MM.1S (cell line): ENCODE data around the gene DISP2.

Experiments
- DNase-seq: peaks from one replicate; pipeline ENCODE4 v3.0.0-alpha.2; 2015
- H2AFZ ChIP-seq: fragments of 300-600 bp; sonication (generic); 2 replicates; pipeline ENCODE4 v1.6.0; 2016; ENCODE audit warnings: antibody characterized with exemption, low read length
- H3F3A ChIP-seq: fragments of 300-600 bp; sonication (generic); 2 replicates; pipeline ENCODE4 v1.6.1; 2016; ENCODE audit warnings: mild to moderate bottlenecking, antibody characterized with exemption, low read length, moderate library complexity, mixed read lengths; ENCODE audit not compliant: insufficient read depth
- H3K27ac ChIP-seq: fragments of 300-600 bp; sonication (generic); 2 replicates; pipeline ENCODE4 v1.5.1; 2016; ENCODE audit warnings: mild to moderate bottlenecking, low read length
- H3K27me3 ChIP-seq: fragments of 300-600 bp; sonication (generic); replicated peaks from 2 replicates; pipeline ENCODE4 v1.6.0; 2016; ENCODE audit warnings: low read length; ENCODE audit not compliant: insufficient read depth
- H3K36me3 ChIP-seq: fragments of 300-600 bp; sonication (generic); replicated peaks from 2 replicates; pipeline ENCODE4 v1.6.1; 2016; ENCODE audit warnings: mild to moderate bottlenecking, low read length, mixed read lengths; ENCODE audit not compliant: insufficient read depth
- H3K4me1 ChIP-seq: fragments of 300-600 bp; sonication (generic); 2 replicates; pipeline ENCODE4 v1.6.1; 2016; ENCODE audit warnings: low read length, mixed read lengths
- H3K4me2 ChIP-seq: fragments of 300-600 bp; sonication (generic); 2 replicates; pipeline ENCODE4 v1.6.0; 2016; ENCODE audit warnings: low read depth, low read length
- H3K4me3 ChIP-seq: fragments of 300-600 bp; sonication (generic); 2 replicates; pipeline ENCODE4 v1.5.1; 2016; ENCODE audit warnings: low read length, mixed read lengths
- H3K79me2 ChIP-seq: fragments of 300-600 bp; sonication (generic); 2 replicates; pipeline ENCODE4 v1.6.1; 2016; ENCODE audit warnings: mixed run types, low read length, mixed read lengths
- H3K9ac ChIP-seq: fragments of 300-600 bp; sonication (generic); 2 replicates; pipeline ENCODE4 v1.6.1; 2016; ENCODE audit warnings: low read length, mixed read lengths
- H3K9me2 ChIP-seq: fragments of 300-600 bp; sonication (generic); replicated peaks from 2 replicates; pipeline ENCODE4 v1.6.1; 2016; ENCODE audit warnings: mild to moderate bottlenecking, low read length, mixed read lengths; ENCODE audit not compliant: insufficient read depth
- H3K9me3 ChIP-seq: fragments of 300-600 bp; sonication (generic); replicated peaks from 2 replicates; pipeline ENCODE4 v1.6.1; 2016; ENCODE audit warnings: mild to moderate bottlenecking, low read length, mixed read lengths; ENCODE audit not compliant: insufficient read depth
- H4K20me1 ChIP-seq: fragments of 300-600 bp; sonication (generic); 2 replicates; pipeline ENCODE4 v1.6.1; 2016; ENCODE audit warnings: mild to moderate bottlenecking, low read length, moderate library complexity, mixed read lengths; ENCODE audit not compliant: insufficient read depth
- EZH2 ChIP-seq: fragments of 300-600 bp; sonication (generic); optimal IDR thresholded peaks from 2 replicates; pipeline ENCODE3; 2017; ENCODE audit warnings: low read depth, mild to moderate bottlenecking, antibody characterized with exemption, low read length, mixed read lengths
- EZH2phosphoT487 ChIP-seq: fragments of 300-600 bp; sonication (generic); IDR thresholded peaks from 2 replicates; pipeline ENCODE4 v1.6.1; 2018; ENCODE audit warnings: antibody characterized with exemption, low read length
- TF ChIP-seq, protein P1 (sequence below): fragments of 300-600 bp; sonication (generic); IDR thresholded peaks from 2 replicates; pipeline ENCODE4 v1.5.1; 2016; ENCODE audit warnings: antibody characterized with exemption, low read length, mixed read lengths

DISP2 gene

DNA sequence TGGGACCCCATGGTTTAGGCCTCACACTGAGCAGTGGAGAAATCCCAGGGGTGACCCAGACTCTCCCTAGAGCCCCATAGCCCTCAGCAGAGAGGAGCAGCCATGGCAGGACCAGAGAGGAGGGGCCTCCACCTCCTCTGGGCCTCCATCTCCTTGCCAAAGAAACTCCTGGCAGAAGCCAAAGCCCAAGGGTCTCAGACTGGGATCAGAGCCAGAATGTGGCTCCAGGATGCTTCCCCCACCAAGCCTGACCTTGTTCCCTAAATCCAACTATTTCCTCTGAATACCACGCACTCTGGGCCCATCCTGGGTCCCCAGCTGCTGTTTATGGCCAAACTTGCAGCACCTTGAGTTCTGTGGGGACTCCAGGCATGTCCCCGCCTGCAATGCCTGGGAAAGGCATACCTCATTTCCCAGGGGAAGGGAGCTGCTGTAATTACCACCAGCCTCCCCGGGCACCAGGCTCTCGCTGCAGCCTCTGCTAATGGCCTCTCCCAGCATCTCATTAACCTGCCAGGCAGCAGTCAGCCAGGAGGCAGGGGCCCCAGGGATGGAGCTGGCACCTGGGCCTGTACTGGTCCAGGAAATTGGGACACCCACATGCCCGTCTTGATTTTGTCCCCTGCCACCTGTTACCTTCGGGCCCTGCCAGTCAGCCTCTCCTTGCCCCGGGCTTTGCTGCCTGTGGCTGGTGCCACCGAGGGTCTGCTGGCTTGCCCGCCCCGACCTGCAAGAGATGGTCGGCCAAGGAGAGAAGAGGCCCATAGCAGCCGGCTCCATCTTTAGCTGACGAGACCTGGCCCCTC is 21.9 kb upstream of the DISP2 start:
- DNase-seq: no peak
- Histone ChIP-seq H3F3A (no peaks in the 10 kb centered on the region), H3K27me3 (no peaks in the 10 kb centered on the region), H3K9ac (no peak overlapping the region), H3K27ac (no peak overlapping the region), H3K9me2 (no peaks in the 10 kb centered on the region), H3K4me3 (peak overlapping the region; percentile 26; the same call in 1 of the 2 replicates), H3K4me1 (peaks cover 12% of the 10 kb centered on the region; the same call in 1 of the 2 replicates), H3K79me2 (no peaks in the 10 kb centered on the region), H3K36me3 (no peaks in the 10 kb centered on the region), H4K20me1 (no peaks in the 10 kb centered on the region), H3K9me3 (no peaks in the 10 kb centered on the region), H3K4me2 (peak overlapping the region; percentile 48; the same call in 1 of the 2 replicates), H2AFZ (peak overlapping the region; percentile 71)
- no peak for TF ChIP-seq EZH2
- TF ChIP-seq, protein P1, sequence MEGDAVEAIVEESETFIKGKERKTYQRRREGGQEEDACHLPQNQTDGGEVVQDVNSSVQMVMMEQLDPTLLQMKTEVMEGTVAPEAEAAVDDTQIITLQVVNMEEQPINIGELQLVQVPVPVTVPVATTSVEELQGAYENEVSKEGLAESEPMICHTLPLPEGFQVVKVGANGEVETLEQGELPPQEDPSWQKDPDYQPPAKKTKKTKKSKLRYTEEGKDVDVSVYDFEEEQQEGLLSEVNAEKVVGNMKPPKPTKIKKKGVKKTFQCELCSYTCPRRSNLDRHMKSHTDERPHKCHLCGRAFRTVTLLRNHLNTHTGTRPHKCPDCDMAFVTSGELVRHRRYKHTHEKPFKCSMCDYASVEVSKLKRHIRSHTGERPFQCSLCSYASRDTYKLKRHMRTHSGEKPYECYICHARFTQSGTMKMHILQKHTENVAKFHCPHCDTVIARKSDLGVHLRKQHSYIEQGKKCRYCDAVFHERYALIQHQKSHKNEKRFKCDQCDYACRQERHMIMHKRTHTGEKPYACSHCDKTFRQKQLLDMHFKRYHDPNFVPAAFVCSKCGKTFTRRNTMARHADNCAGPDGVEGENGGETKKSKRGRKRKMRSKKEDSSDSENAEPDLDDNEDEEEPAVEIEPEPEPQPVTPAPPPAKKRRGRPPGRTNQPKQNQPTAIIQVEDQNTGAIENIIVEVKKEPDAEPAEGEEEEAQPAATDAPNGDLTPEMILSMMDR: no peak
- TF ChIP-seq EZH2phosphoT487: no peak

DNA sequence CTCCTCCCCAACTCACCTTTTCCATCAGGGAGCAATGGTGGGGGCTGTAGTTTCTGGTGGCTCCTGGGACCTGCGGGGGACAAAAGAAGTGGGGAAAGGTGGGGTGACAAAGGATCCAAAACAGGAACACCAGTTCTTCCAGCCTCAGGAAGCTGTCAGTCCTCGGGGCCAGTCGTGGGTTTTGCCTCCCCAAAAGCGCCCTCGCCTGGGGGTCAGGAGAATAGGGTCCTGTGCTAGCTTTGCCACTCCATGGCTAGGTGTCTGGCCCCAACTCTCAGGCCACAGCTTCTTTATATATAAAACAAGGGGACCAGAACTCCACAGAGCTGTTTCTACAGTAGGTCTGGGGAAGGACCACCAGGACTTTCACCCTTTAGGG is 21.3 kb upstream of the DISP2 start:
- Histone ChIP-seq H4K20me1 (no peaks in the 10 kb centered on the region), H3K4me2 (peak overlapping the region; percentile 48; the same call in 1 of the 2 replicates), H3K9me2 (no peaks in the 10 kb centered on the region), H3K27me3 (no peaks in the 10 kb centered on the region), H3K4me1 (peaks cover 12% of the 10 kb centered on the region; the same call in 1 of the 2 replicates), H3K79me2 (no peaks in the 10 kb centered on the region), H3F3A (no peaks in the 10 kb centered on the region), H3K27ac (no peak overlapping the region), H2AFZ (peak overlapping the region; percentile 71), H3K4me3 (peak overlapping the region; percentile 26; the same call in 1 of the 2 replicates), H3K36me3 (no peaks in the 10 kb centered on the region), H3K9ac (no peak overlapping the region), H3K9me3 (no peaks in the 10 kb centered on the region)
- TF ChIP-seq, protein P1: peak; percentile 70
- TF ChIP-seq EZH2: no peak
- peak; percentile 36 for DNase-seq

DNA sequence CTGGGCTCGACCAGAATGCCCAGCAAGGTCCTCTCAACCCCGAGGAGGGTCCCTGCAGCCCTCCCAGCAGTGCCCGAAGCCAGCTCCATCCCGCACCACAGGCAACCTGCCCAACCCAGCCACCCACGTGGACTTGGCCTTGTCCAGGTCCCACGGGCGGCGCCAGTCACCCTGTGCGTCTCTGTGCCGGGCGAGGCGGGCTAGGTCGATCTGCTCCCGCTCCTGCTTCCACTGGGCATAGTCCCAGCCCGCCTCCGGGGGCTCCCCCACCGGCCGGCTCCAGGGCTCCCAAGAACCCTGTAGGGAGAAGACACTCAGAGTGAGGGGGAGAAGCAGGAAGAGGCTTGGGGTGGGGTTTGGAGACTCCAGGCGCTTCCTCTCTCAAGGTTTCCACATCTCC is 20.4 kb upstream of the DISP2 start:
- H3K4me1 ChIP-seq: peaks cover 12% of the 10 kb centered on the region; the same call in 1 of the 2 replicates
- TF ChIP-seq EZH2phosphoT487: no peak
- no peak for TF ChIP-seq EZH2
- TF ChIP-seq, protein P1: no peak
- H3K4me3 ChIP-seq: no peak overlapping the region
- no peak overlapping the region for H3K27ac ChIP-seq
- H3K9me2 ChIP-seq: no peaks in the 10 kb centered on the region
- H3K9me3 ChIP-seq: no peaks in the 10 kb centered on the region
- no peaks in the 10 kb centered on the region for H4K20me1 ChIP-seq
- no peaks in the 10 kb centered on the region for H3F3A ChIP-seq
- no peak for DNase-seq
- H3K4me2 ChIP-seq: peak overlapping the region; percentile 49; the same call in 1 of the 2 replicates
- no peaks in the 10 kb centered on the region for H3K36me3 ChIP-seq
- no peaks in the 10 kb centered on the region for H3K27me3 ChIP-seq
- no peak overlapping the region for H3K9ac ChIP-seq
- peak overlapping the region; percentile 58; the same call in 1 of the 2 replicates for H2AFZ ChIP-seq
- H3K79me2 ChIP-seq: no peaks in the 10 kb centered on the region
